T-helper 2 cell treated with Interferon-gamma antibody and Interleukin-4, amounts not matched to agents 100 ng/mL and 5 ng/mL, for 36 hours (primary cell): Measurements from ENCODE around the gene RANGRF. TPM values are rescaled to one million over a fixed set of nuclear protein-coding genes. Genes with fewer than 3 reads are reported as not detected.

Source experiments
- total RNA-seq: library from RNA; stranded (reverse); gene quantifications from 2 replicates; pipeline ENCODE4 v1.2.3, GENCODE V29; 2022

RANGRF gene
- total RNA-seq, 1 donor from 2014 or later, result 63.0 TPM

Other genes starting within 250 kb of the RANGRF start
- not detected in 2 replicates for gene ALOX15B, start 249.6 kb upstream of the RANGRF start, total RNA-seq
- gene ALOX12B, start 201.0 kb upstream of the RANGRF start, total RNA-seq, result not detected in 2 replicates
- not detected in 2 replicates for gene ALOXE3, start 170.2 kb upstream of the RANGRF start, total RNA-seq
- 0.55 and 0.61 TPM in 2 replicates for gene HES7, start 164.6 kb upstream of the RANGRF start, total RNA-seq
- gene PER1, start 136.3 kb upstream of the RANGRF start, total RNA-seq, result 20.4 and 26.4 TPM in 2 replicates
- gene VAMP2, start 125.7 kb upstream of the RANGRF start, total RNA-seq, result 64.6 and 67.0 TPM in 2 replicates
- 26.1 and 26.4 TPM in 2 replicates for gene TMEM107, start 112.3 kb upstream of the RANGRF start, total RNA-seq
- 11.5 and 11.6 TPM in 2 replicates for gene BORCS6, start 98.5 kb upstream of the RANGRF start, total RNA-seq
- gene AURKB, start 78.1 kb upstream of the RANGRF start, total RNA-seq, result 153 and 157 TPM in 2 replicates
- 90.7 and 97.9 TPM in 2 replicates for gene CTC1, start 40.6 kb upstream of the RANGRF start, total RNA-seq
- 91.7 and 100 TPM in 2 replicates for gene PFAS, start 39.4 kb upstream of the RANGRF start, total RNA-seq
- 16.3 and 17.2 TPM in 2 replicates for gene SLC25A35, start 6.7 kb downstream of the RANGRF start, total RNA-seq
- gene ARHGEF15, start 21.6 kb downstream of the RANGRF start, total RNA-seq, result 0.05 and 0.61 TPM in 2 replicates
- not detected in 2 replicates for gene ODF4, start 51.2 kb downstream of the RANGRF start, total RNA-seq
- 2,155 and 2,200 TPM in 2 replicates for gene RPL26, start 94.5 kb downstream of the RANGRF start, total RNA-seq
- gene RNF222, start 109.2 kb downstream of the RANGRF start, total RNA-seq, result 0.05 TPM in 1 of 2 replicates, not detected in the other
- gene NDEL1, start 147.2 kb downstream of the RANGRF start, total RNA-seq, result 63.7 and 65.2 TPM in 2 replicates